ENCODE measurements around the gene ALPK1. TPM values are rescaled to one million over a fixed set of nuclear protein-coding genes. Genes with fewer than 3 reads are reported as not detected.

The ALPK1 gene
- total RNA-seq, 4 donors from 2014 or later = 1.8 to 12.6 (median 3.3) TPM

GRCh38 chr4:112288455-112288854, 8.7 kb upstream of the ALPK1 start:
- no peak for ATAC-seq
- no peak overlapping the region for H3K27ac ChIP-seq
- intact Hi-C loops (cut with DNase I; ENCODE audit: low total_unique reads) (loop anchor here (5.0 kb wide), 1 partner anchor 56 kb away; the partner anchor contains the start of gene AP1AR), in situ Hi-C loops (cut with MboI; ENCODE audit: low sequenced_read_pairs in 4 of 4) (no loop called here)
- no peaks in the 10 kb centered on the region for H3K27me3 ChIP-seq
- no peaks in the 10 kb centered on the region for H3K36me3 ChIP-seq
- no peak for TF ChIP-seq POLR2A (IDR thresholded peaks at IDR 0.05)
- DNase-seq = no peak
- H3K4me1 ChIP-seq = peaks cover 16 to 21% of the 10 kb centered on the region in 2 donors
- no peaks in the 10 kb centered on the region for H3K9me3 ChIP-seq
- no peak overlapping the region for H3K4me3 ChIP-seq

- in situ Hi-C loops (cut with MboI; ENCODE audit: low sequenced_read_pairs in 4 of 4) = no loop called here
- TF ChIP-seq CTCF (IDR thresholded peaks at IDR 0.05 in 4 of 5, conservative IDR thresholded peaks at IDR 0.05 in 1 of 5) (no peak), POLR2A (IDR thresholded peaks at IDR 0.05) (no peak)
These were observed 7.5 kb upstream of the ALPK1 start for GRCh38 chr4:112289407-112290253.

GRCh38 chr4:112290341-112290740, 6.8 kb upstream of the ALPK1 start:
- H3K4me3 ChIP-seq = no peak overlapping the region
- no peak overlapping the region for H3K27ac ChIP-seq
- TF ChIP-seq POLR2A (IDR thresholded peaks at IDR 0.05) (no peak), CTCF (IDR thresholded peaks at IDR 0.05 in 4 of 5, conservative IDR thresholded peaks at IDR 0.05 in 1 of 5) (no peak)
- ATAC-seq (no peak), DNase-seq (no peak)
- H3K27me3 ChIP-seq = no peaks in the 10 kb centered on the region
- no peaks in the 10 kb centered on the region for H3K9me3 ChIP-seq
- H3K4me1 ChIP-seq = peaks cover 0 to 6% of the 10 kb centered on the region in 2 donors
- no peaks in the 10 kb centered on the region for H3K36me3 ChIP-seq
- intact Hi-C loops (cut with DNase I; ENCODE audit: low total_unique reads) (no loop called here), in situ Hi-C loops (cut with MboI; ENCODE audit: low sequenced_read_pairs in 4 of 4) (no loop called here)

More at GRCh38 chr4:112289407-112290253, 7.5 kb upstream of the ALPK1 start:
- Histone ChIP-seq H3K4me3 (no peak overlapping the region), H3K27ac (no peak overlapping the region), H3K9me3 (no peaks in the 10 kb centered on the region), H3K4me1 (peaks cover 6 to 12% of the 10 kb centered on the region in 2 donors), H3K36me3 (no peaks in the 10 kb centered on the region), H3K27me3 (no peaks in the 10 kb centered on the region)
- DNase-seq = no peak
- ATAC-seq = no peak
- intact Hi-C loops (cut with DNase I; ENCODE audit: low total_unique reads) = loop anchor here (5.0 kb wide), 1 partner anchor 57 kb away; the partner anchor contains the start of gene AP1AR

GRCh38 chr4:112299721-112300120, 2.6 kb downstream of the ALPK1 start:
- Histone ChIP-seq H3K27ac (no peak overlapping the region), H3K36me3 (no peaks in the 10 kb centered on the region), H3K4me1 (peaks cover 5 to 12% of the 10 kb centered on the region in 2 donors), H3K9me3 (no peaks in the 10 kb centered on the region), H3K27me3 (no peaks in the 10 kb centered on the region), H3K4me3 (no peak overlapping the region)
- intact Hi-C loops (cut with DNase I; ENCODE audit: low total_unique reads) = no loop called here
- ATAC-seq = no peak
- no peak for TF ChIP-seq POLR2A (IDR thresholded peaks at IDR 0.05)
- TF ChIP-seq CTCF (IDR thresholded peaks at IDR 0.05 in 4 of 5, conservative IDR thresholded peaks at IDR 0.05 in 1 of 5) = no peak
- DNase-seq = no peak
- in situ Hi-C loops (cut with MboI; ENCODE audit: low sequenced_read_pairs in 4 of 4) = no loop called here

All from gastrocnemius medialis (tissue), 4 donors.